Measurements from ENCODE around the gene CCNB1.
"Not testable (repeated sequence)": the region's sequence is repeated elsewhere in the genome, so short reads cannot be mapped to it uniquely, and the experiment has no call there.

CCNB1 gene

DNA sequence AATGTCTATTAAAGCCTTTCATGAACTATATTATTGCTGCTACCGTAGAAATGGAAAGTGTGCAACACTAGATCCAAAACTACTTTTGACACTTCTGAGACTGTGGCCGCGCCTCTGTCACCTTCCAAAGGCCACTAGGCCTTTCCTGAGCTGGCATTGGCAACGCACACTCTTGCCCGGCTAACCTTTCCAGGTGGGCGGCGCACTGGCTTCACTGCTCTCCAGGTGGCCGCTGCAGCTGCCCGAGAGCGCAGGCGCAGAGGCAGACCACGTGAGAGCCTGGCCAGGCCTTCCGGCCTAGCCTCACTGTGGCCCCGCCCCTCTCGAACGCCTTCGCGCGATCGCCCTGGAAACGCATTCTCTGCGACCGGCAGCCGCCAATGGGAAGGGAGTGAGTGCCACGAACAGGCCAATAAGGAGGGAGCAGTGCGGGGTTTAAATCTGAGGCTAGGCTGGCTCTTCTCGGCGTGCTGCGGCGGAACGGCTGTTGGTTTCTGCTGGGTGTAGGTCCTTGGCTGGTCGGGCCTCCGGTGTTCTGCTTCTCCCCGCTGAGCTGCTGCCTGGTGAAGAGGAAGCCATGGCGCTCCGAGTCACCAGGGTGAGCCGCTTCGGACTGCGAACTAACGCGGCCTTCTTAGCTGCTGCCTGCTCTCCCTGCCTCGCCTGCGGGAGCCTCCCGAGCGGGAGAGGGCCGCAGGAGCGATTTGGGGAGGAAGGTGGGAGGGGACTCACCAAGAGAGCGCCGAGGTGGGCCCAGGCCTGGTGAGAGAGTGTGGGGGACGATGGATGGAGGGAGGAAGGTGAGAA, at the start of gene CCNB1:
Gene CCNB1 (plus strand): TSS at position 465 of the 807 bp plus-strand sequence. CDS start 113 bp downstream, at position 578.
- peak within 1 kb of the TSS; percentile 92 for H3K4me3 Mint-ChIP-seq
- no peaks in the 10 kb centered on the region for H3K27me3 Mint-ChIP-seq
- H3K9me3 Mint-ChIP-seq: no peaks in the 10 kb centered on the region
- peak within 1 kb of the TSS; percentile 90 for H3K27ac Mint-ChIP-seq
- DNase-seq (ENCODE audit: low spot score in 2 of 2) (peak; percentile 90 to 94), ATAC-seq (ENCODE audit: low read depth) (peak; percentile 99)
- peaks cover 8% of the 10 kb centered on the region for H3K4me1 Mint-ChIP-seq
- no peaks in the 10 kb centered on the region for H3K36me3 Mint-ChIP-seq

DNA sequence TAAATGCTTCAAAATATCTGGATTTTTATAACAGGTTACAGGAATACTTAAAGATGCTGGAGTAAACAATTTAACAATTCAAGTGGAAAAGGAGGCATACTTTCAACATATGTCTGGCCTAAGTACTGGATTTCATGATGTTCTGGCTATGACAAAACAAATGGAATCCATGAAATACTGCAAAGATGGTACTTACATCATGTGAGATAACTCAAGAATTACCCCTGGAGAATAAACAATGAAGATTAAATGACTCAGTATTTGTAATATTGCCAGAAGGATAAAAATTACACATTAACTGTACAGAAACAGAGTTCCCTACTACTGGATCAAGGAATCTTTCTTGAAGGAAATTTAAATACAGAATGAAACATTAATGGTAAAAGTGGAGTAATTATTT, 37.5 kb upstream of the CCNB1 start:
- DNase-seq (ENCODE audit: low spot score in 2 of 2) (no peak), ATAC-seq (ENCODE audit: low read depth) (no peak)
- H3K27ac Mint-ChIP-seq: no peak overlapping the region
- H3K4me3 Mint-ChIP-seq: no peak overlapping the region
- no peaks in the 10 kb centered on the region for H3K9me3 Mint-ChIP-seq
- no peaks in the 10 kb centered on the region for H3K27me3 Mint-ChIP-seq
- H3K4me1 Mint-ChIP-seq: peaks cover 7% of the 10 kb centered on the region
- peaks cover 13% of the 10 kb centered on the region for H3K36me3 Mint-ChIP-seq

DNA sequence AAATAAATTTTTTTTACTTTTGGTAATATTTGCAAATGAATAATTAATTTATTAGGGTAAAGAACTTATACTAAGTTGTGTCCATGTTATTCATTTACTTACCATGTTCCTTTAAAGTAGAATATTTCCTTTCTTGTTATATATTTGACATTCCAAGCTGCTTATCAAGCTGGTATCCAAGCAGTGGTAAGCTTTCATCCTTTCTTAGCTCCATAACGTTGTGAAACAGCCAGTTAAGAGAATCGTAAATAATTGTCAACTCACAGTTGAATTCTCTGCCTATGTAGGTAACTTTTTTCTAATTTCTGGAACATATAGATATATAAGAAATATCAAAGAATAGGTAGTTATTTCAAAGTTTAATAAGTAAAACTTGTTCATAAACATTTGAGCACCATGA, 36.7 kb upstream of the CCNB1 start:
- Mint-ChIP-seq H3K27me3 (no peaks in the 10 kb centered on the region), H3K27ac (no peak overlapping the region), H3K4me1 (peaks cover 12% of the 10 kb centered on the region), H3K9me3 (no peaks in the 10 kb centered on the region), H3K4me3 (no peak overlapping the region), H3K36me3 (peaks cover 13% of the 10 kb centered on the region)
- ATAC-seq (ENCODE audit: low read depth) (no peak), DNase-seq (ENCODE audit: low spot score in 2 of 2) (no peak)

DNA sequence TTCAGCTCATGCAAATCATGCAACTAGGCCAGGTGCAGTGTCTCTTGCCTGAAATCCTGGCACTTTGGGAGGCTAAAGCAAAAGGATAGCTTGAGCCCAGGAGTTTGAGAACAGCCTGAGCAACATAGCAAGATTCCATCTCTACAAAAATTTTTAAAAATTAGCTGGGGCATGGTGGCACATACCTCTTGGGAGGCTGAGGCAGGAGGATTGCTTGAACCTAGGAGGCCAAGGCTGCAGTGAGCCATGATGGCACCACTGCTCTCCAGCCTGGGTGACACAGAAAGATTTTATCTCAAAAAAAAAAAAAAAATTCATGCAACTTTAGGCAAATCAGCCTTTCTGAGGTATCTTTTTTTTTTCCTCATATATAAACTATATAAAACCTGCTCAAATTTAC, 35.6 kb upstream of the CCNB1 start:
- ATAC-seq (ENCODE audit: low read depth) (no peak), DNase-seq (ENCODE audit: low spot score in 2 of 2) (no peak)
- Mint-ChIP-seq H3K36me3 (peaks cover 13% of the 10 kb centered on the region), H3K4me3 (no peak overlapping the region), H3K9me3 (no peaks in the 10 kb centered on the region), H3K27ac (no peak overlapping the region), H3K4me1 (peaks cover 22% of the 10 kb centered on the region), H3K27me3 (no peaks in the 10 kb centered on the region)

DNA sequence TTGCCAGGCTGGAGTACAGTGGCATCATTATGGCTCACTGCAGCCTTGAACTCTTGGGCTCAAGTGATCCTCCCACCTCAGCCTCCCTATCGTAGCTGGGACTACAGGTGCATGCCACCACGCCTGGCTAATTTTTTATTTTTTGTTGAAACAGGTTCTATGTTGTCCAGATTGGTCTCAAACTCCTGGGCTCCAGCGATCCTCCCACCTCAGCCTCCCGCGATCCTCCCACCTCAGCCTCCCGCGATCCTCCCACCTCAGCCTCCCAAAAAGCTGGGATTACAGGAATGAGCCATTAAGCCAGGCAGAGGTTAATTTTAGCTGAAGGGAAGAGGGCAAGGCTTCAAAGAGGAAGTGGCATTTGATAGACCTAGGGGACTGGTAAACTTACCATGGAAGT, 32.8 kb upstream of the CCNB1 start:
- ATAC-seq (ENCODE audit: low read depth) (no peak), DNase-seq (ENCODE audit: low spot score in 2 of 2) (no peak)
- H3K9me3 Mint-ChIP-seq: no peaks in the 10 kb centered on the region
- H3K36me3 Mint-ChIP-seq: peaks cover 4% of the 10 kb centered on the region
- H3K4me1 Mint-ChIP-seq: peaks cover 24% of the 10 kb centered on the region
- no peak overlapping the region for H3K4me3 Mint-ChIP-seq
- no peak overlapping the region for H3K27ac Mint-ChIP-seq
- no peaks in the 10 kb centered on the region for H3K27me3 Mint-ChIP-seq

DNA sequence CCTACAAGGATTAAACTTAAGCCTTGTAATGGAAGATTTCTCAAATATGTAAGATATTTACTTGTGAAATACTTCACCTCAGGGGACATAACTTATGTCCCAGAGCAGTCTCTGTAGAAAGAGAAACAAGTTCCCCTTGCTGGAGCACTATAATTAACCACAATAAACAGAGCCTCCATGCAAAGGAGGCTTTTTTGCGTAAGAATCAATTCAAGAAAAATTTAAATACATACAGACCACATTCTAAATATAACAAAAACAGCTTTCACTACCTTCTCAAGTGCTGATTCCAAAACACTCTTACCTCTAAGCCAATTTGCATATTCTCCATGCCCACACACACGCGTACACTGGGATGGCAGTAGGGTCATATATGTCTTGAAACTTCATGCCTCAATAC, 30.7 kb upstream of the CCNB1 start:
- DNase-seq (ENCODE audit: low spot score in 2 of 2) (peak in 1 of 2 donors; percentile 40), ATAC-seq (ENCODE audit: low read depth) (peak; percentile 90)
- Mint-ChIP-seq H3K4me1 (peaks cover 24% of the 10 kb centered on the region), H3K4me3 (peak overlapping the region; percentile 71), H3K27ac (peak overlapping the region; percentile 89), H3K27me3 (no peaks in the 10 kb centered on the region), H3K36me3 (no peaks in the 10 kb centered on the region), H3K9me3 (peaks cover 4% of the 10 kb centered on the region)

DNA sequence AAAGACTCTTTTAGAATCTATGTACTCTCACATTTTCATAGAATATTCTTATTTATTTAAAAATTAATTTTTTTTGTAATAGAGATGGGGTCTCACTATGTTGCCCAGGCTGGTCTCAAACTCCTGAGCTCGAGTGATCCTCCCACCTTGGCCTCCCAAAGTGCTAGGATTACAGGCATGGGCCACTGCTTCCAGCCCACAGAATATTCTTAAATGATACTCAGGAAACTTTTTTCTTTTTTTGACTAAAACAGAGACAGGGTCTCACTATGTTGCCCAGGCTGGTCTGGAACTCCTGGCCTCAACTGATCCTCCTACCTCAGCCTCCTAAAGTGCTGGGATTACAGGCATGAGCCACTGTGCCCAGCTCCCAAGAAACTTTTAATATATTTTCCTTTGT, 29.7 kb upstream of the CCNB1 start:
- not testable (repeated sequence) for H3K36me3 Mint-ChIP-seq; DNase-seq (ENCODE audit: low spot score in 2 of 2); H3K9me3 Mint-ChIP-seq; H3K4me3 Mint-ChIP-seq; ATAC-seq (ENCODE audit: low read depth); H3K27ac Mint-ChIP-seq; H3K27me3 Mint-ChIP-seq
- peaks cover 25% of the 10 kb centered on the region for H3K4me1 Mint-ChIP-seq

DNA sequence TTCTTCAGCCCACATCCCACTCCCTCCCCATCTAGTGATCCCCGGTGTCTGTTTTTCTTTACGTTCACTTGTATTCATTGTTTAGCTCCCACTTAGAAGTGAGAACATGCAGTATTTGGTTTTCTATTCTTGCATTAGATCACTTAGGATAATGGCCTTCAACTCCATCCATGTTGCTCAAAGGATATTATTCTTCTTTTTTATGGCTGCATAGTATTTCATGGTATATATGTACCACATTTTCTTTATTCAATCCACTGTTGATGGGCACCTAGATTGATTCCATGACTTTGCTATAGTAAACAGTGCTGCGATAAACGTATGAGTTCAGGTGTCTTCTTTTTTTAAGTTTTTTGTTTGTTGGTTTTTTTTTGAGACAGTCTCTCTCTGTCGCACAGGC, 29.1 kb upstream of the CCNB1 start:
- DNase-seq (ENCODE audit: low spot score in 2 of 2): no peak
- Mint-ChIP-seq H3K9me3 (peaks cover 4% of the 10 kb centered on the region), H3K36me3 (no peaks in the 10 kb centered on the region), H3K4me1 (peaks cover 26% of the 10 kb centered on the region), H3K4me3 (no peak overlapping the region), H3K27me3 (no peaks in the 10 kb centered on the region), H3K27ac (no peak overlapping the region)
- ATAC-seq (ENCODE audit: low read depth): no peak

DNA sequence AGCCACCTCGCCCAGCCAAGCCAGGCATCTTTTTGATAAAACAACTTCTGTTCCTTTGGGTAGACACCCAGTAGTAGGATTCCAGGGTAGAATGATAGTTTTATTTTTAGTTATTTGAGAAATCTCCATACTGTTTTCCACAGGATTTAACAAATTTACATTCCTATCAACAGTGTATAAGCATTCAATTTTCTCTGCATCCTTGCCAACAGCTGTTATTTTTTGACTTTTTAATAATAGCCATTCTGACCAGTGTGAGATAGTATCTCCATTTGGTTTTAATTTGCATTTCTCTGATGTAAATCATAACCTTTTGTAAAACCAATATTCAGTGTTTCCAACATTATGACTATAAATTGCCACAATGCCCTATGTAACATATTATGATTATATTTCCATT, 28.2 kb upstream of the CCNB1 start:
- H3K4me1 Mint-ChIP-seq: peaks cover 22% of the 10 kb centered on the region
- H3K27ac Mint-ChIP-seq: no peak overlapping the region
- no peaks in the 10 kb centered on the region for H3K36me3 Mint-ChIP-seq
- no peak overlapping the region for H3K4me3 Mint-ChIP-seq
- H3K27me3 Mint-ChIP-seq: no peaks in the 10 kb centered on the region
- H3K9me3 Mint-ChIP-seq: peaks cover 4% of the 10 kb centered on the region
- no peak for DNase-seq (ENCODE audit: low spot score in 2 of 2)
- ATAC-seq (ENCODE audit: low read depth): no peak

DNA sequence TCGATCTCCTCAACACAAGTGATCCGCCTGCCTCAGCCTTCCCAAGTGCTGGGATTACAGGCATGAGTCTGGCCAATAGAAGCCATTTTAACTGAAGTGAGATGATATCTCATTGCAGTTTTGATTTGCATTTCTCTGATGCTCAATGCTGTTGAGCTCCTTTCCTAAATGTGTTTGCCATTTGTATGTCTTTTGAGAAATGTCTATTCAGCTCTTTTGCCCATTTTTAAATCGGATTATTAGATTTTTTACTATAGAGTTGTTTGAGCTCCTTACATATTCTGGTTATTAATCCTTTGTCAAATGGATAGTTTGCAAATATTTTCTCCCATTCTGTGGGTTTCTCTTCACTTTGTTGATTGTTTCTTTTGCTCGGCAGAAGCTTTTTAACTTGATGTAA, 26.7 kb upstream of the CCNB1 start:
- not testable (repeated sequence) for H3K27me3 Mint-ChIP-seq; DNase-seq (ENCODE audit: low spot score in 2 of 2); H3K4me3 Mint-ChIP-seq; H3K9me3 Mint-ChIP-seq; H3K36me3 Mint-ChIP-seq; H3K27ac Mint-ChIP-seq; ATAC-seq (ENCODE audit: low read depth)
- peaks cover 14% of the 10 kb centered on the region for H3K4me1 Mint-ChIP-seq

DNA sequence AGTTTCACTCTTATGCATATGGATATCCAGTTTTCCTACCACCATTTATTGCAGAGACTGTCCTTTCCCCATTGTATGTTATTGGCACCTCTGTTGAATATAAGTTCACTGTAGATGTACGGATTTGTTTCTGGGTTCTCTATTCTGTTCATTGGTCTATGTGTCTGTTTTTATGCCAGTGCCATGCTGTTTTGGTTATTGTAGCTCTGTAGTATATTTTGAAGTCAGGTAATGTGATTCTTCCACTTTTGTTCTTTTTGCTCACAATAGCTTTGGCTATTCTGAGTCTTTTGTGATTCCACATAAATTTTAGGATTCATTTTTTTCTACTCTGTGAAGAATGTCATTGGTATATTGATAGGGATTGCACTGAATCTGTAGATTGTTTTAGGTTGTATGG, 26.1 kb upstream of the CCNB1 start:
- Mint-ChIP-seq H3K27ac (peak overlapping the region; percentile 42), H3K4me3 (no peak overlapping the region), H3K9me3 (peaks cover 4% of the 10 kb centered on the region), H3K27me3 (no peaks in the 10 kb centered on the region), H3K4me1 (peaks cover 8% of the 10 kb centered on the region), H3K36me3 (no peaks in the 10 kb centered on the region)
- ATAC-seq (ENCODE audit: low read depth) (no peak), DNase-seq (ENCODE audit: low spot score in 2 of 2) (no peak)

DNA sequence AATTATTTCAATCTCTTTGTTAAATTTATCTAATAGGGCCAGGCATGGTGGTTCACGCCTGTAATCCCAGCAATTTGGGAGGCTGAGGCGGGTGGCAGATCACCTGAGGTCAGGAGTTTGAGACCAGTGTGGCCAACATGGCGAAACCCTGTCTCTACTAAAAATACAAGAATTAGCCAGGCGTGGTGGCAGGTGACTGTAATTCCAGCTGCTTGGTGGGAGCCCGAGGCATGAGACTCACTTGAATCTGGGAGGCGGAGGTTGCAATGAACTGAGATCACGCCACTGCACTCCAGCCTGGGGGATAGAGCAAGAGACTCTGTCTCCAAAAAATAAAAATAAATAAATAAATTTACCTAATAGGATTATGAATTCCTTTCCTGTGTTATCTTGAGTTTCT, 18.4 kb upstream of the CCNB1 start:
- not testable (repeated sequence) for H3K9me3 Mint-ChIP-seq, H3K4me1 Mint-ChIP-seq

DNA sequence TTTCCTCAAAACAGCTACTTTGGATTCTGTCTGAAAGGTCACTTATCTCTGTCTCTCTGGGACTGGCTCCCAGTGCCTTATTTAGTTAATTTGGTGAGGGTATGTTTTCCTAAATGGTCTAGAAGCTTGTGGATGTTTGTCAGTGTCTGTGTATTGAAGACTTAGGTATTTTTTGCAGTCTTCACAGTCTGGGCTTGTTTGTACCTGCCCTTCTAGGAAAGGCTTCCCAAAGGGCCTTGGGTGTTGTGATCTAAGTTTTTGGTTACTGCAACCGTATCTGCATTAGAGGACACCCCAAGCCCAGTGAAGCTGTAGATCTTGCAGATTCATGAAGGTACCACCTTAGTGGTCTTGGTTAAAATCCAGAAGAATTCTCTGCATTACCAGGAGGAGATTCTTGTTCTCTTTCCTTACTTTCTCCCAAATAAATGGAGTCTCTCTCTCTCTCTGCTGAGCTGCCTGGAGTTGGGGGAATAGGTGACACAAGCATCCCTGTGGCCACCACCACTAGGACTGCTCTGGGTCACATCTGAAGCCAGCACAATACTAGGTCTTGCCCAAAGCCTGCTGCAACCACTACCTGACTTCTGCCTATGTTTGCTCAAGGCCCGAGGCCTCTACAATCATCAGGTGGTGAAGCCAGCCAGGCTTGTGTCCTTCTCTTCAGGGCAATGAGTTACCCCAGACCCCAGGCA, 17.8 kb upstream of the CCNB1 start:
- Mint-ChIP-seq H3K27ac (no peak overlapping the region), H3K4me3 (no peak overlapping the region)

More for the DNA sequence above, 18.4 kb upstream of the CCNB1 start:
- H3K27me3 Mint-ChIP-seq; H3K27ac Mint-ChIP-seq; DNase-seq (ENCODE audit: low spot score in 2 of 2); H3K4me3 Mint-ChIP-seq; ATAC-seq (ENCODE audit: low read depth); H3K36me3 Mint-ChIP-seq: not testable (repeated sequence)

DNA sequence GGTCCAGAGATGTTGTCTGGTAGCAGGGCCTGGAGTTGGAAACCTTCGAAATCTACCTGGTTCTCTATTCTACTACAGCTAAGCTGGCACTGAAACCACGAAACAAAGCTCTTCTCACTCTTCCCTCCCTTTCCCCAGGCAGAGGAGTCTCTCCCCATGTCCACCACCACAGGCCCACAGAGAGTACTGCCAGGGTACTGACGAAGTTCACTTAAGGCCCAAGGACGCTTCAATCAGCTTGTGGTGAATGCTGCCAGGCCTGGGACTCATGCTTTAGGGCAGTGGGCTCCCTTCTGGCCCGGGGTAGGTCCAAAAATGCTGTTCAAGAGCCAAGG, 17.3 kb upstream of the CCNB1 start:
- Mint-ChIP-seq H3K36me3 (no peaks in the 10 kb centered on the region), H3K4me3 (no peak overlapping the region), H3K9me3 (no peaks in the 10 kb centered on the region), H3K27ac (no peak overlapping the region), H3K27me3 (no peaks in the 10 kb centered on the region), H3K4me1 (no peaks in the 10 kb centered on the region)
- DNase-seq (ENCODE audit: low spot score in 2 of 2) (no peak), ATAC-seq (ENCODE audit: low read depth) (no peak)

More for the DNA sequence above, 17.8 kb upstream of the CCNB1 start:
- H3K9me3 Mint-ChIP-seq: no peaks in the 10 kb centered on the region
- H3K36me3 Mint-ChIP-seq: no peaks in the 10 kb centered on the region
- H3K27me3 Mint-ChIP-seq: no peaks in the 10 kb centered on the region
- no peak for DNase-seq (ENCODE audit: low spot score in 2 of 2)
- no peaks in the 10 kb centered on the region for H3K4me1 Mint-ChIP-seq
- ATAC-seq (ENCODE audit: low read depth): no peak

DNA sequence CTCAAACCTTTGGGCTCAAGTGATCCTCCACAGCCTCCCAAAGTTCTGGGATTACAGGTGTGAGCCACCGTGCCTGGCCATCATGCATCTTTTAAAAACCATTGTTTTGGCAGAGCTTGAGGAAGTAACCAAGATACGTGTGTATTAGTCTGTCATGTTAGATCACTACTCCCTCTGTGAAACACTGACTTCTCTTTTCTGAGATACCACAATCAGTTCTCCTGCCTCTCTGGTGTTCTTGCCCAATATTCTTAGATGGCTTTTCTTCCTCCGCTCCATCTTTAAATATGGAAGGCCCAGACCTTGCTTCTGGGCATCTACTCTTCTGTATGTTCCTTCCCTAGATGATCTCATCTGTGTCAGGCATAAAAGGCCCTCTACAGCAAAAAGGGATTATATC, 14.2 kb upstream of the CCNB1 start:
- no peak for DNase-seq (ENCODE audit: low spot score in 2 of 2)
- no peak for ATAC-seq (ENCODE audit: low read depth)
- no peak overlapping the region for H3K27ac Mint-ChIP-seq
- no peak overlapping the region for H3K4me3 Mint-ChIP-seq
- H3K36me3 Mint-ChIP-seq: no peaks in the 10 kb centered on the region
- no peaks in the 10 kb centered on the region for H3K27me3 Mint-ChIP-seq
- H3K4me1 Mint-ChIP-seq: no peaks in the 10 kb centered on the region
- no peaks in the 10 kb centered on the region for H3K9me3 Mint-ChIP-seq
